SIG-M5 treated with dmso at 0.1 percent for 504 hours (cell line): ENCODE results near the gene KCNQ1.

Source experiments
- DNase-seq: peaks from one replicate; lab custom pipeline; 2025; ENCODE audit not compliant: unreplicated experiment; lab: John Stamatoyannopoulos, UW

The KCNQ1 gene

DNA sequence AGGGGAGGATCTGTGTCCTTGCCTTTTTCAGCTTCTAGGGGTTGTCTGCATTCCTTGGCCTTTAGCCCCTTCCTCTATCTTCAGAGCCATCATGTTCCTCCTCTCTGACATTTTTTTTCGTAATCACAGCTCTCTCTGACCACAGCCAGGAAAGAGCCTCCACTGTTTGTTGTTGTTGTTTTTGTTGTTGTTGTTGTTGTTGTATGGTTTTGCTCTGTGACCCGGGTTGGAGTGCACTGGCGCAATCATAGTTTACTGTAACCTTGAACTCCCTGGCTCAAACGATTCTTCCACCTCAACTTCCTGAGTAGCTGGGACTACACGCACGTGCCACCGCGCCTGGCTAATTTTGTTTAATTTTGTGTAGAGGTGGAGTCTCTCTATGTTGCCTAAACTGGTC is 310.3 kb downstream of the KCNQ1 start:
- no peak for DNase-seq

DNA sequence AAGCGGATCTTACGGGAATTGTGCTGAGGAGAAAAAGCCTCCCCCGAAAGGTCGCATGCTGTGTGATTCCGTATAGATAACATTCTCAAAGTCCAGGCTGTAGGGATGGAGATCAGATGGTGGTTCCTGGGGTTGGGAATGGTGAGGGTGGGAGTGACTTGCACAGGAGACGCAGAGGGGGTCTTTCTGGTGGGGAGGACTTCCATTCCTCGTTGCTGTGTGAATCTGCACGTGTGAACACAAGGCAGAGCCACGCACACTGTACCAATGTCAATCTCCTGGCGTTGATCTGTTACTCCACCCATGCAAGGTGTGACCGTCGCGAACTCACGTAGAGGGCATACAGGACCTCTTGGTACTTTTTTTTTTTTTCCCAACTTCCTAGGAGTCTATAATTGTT is 313.9 kb downstream of the KCNQ1 start:
- DNase-seq, result no peak

DNA sequence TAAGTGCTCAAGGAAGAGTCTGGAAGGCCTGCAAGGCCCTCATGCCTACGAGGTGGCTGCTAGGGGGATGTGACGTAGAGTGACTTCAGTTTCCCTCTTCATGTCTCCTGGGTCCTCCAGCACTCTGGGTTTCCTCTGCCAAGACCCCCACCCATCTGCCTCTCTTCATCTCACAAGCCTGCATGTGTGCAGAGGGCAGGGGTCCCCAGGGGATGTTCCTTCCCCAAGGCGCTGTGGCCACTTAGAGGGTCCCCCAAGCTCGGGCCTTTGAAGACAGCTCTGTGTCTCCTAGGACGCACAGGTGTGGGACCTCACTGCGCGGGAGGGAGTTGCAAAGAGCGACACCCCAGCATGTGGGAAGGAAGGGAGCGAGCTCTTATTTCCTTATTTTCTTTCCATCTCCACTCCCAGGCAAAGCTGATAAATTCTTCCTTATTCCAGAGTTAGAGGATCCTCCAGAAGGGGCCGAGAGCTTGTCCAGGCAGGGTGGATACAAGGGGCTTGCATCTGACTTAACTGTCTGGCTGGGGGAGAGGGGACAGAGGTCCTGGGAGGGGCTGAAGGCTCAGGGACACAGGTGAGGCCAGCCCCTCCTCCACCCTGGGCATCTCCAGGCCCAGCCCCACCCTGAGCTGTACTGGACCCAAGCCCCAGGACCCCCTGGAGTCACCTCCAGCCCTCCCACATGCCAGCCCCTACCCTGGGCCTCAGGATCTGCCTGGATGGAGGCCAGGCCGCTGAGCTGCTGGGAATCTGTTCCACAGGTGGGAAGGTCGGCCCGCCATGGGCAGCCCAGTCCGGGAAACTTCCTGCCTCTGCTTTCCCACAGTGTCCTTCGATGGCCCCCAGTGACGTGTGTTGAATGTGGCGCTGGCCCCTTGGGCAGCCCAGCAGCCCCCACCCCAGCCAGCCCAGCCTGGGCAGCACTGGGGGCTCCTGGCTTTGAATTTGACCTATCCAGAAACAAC is 314.7 kb downstream of the KCNQ1 start:
- no peak for DNase-seq

DNA sequence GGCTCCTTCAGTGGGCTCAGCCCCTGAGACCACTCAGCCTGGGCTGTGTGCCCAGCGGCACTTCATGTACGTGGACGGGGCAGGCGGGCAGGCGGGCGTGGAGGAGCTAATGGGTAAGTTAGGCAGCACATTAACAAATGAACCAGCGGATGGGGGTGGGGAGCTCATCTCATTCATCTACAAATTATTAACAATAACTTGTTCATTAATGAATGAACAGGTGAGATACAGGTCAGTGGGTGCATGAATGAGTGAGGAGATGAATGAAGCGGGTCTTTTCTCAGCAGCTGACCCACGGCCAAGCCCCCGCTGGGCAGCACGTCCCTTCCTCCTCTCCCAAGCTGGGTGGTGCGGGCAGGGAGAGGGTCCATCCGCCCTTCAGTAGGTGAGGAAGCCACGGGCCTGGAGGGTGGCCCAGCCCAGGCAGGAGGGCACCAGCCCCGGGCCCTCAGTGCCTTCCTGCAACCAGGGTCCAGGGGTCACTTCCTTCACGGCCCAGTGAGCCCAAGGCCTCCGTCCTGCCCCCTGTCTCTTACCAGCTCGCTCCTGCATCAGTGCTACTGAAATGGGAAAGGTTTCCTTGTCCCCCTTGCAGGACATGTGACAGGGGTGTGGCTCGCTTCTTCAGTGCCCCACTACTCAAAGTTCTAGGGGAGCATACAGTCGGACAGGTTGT is 315.5 kb downstream of the KCNQ1 start:
- no peak for DNase-seq

DNA sequence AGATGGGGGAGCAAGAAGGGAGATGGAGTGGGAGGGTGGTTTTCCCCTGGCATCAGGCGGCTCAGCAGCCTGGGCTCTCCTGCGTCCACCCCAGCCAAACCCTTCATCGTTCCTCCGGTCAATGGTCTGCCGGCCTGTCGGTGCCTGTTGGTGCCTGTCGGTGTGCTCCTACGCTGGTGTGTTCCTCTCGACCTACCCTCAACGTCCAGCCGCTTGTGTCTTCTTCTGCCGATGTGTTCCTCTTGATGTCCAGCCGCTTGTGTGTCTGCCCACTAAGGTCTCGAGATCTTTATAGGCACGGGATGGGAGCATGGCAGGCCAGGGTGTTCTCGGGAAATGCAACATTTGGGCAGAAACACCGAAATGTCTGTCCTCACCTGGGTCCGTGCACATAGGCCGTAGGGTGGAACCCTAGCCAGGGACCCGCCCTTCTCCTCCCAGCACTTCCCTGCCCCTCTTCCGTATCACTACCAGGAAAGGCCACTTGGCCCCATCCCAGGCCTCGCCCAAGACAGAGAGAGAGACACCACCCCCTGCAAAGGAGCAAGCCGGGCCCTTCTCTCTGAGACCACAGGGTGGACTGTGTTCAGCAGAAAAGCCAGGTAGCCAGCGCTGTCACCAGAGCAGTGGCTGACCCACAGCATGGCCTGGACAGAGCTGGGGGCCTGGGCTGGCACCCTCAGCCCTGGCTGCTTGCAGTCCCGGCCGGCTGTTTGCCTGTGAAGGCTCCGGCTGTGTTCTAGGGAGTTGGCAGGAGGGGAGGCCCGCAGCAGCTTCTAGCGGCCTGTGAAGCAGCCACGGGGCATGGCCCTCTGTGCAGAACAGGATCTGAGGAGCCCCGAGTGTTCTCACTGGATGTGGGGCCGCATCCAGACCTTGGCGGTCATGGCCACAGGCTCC is 316.6 kb downstream of the KCNQ1 start:
- DNase-seq, result no peak

DNA sequence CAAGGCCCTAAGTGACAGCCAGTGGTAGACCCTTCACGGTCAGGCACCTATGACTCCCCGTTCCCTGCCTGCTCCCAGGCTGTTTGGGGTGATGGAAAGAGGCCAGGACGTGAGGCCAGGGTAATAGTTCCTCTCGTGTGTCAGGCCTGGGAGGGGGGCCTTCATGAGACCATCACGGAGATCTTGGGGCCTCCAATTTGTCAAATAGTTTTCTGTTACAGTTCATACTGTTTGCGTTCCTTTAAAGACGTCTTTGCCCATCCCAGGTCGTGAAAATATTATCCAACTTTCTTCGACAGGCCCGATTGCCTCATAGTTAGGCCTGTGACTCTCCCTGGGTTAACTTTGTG is 317.2 kb downstream of the KCNQ1 start:
- DNase-seq, result no peak

DNA sequence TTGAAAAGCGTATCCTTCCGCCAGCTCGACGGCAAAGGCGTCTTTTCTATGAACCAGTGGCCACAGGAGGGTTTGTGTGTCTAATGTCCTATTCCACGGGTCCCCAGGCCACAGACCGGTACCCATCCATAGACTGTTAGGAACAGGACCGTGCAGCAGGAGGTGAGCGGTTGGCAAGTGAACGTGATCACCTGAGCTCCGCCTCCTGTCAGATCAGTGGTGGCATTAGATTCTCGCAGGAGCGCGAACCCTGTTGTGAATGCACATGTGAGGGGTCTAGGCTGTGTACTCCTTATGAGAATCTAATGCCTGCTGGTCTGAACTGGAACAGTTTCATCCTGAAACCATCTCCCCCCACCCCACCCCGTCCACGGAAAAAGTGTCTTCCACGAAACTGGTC is 317.6 kb downstream of the KCNQ1 start:
- no peak for DNase-seq

DNA sequence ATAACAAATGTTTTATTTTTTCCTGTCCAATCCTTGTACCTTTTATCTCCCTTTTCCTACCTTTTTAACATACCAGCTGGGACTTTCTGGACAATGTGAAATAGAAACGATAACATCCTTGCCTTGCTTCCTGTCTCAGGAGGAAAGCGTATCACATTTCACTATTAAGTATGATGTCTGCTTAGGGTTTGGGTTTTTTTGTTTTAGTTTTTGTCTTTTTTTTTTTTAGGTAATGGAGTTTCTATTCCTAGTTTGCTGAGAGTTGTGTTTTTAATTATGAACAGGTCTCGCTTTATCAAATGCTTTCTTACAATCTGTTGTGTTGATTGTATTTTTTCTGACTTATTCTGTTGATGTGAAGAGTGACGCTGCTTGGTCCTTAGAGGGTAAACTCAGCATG is 319.2 kb downstream of the KCNQ1 start:
- no peak for DNase-seq

DNA sequence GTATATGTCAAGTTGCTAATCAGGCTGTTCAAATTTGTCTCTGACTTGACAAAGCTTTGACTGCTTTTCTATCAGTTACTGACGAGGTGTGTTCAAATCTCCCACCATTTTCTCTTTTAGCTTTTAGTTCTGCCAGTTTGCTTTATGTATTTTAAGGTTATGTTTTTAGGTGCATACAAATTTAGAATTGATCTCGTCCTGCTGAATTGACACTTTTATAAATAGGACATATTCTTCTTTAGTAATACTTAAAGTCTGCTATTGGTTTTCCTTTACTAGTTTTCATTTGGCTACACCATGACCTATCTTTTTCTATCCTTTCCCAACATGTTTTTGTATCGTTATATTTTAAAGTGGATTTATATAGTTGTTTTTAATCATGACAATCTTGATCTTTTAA is 320.7 kb downstream of the KCNQ1 start:
- DNase-seq, result no peak

DNA sequence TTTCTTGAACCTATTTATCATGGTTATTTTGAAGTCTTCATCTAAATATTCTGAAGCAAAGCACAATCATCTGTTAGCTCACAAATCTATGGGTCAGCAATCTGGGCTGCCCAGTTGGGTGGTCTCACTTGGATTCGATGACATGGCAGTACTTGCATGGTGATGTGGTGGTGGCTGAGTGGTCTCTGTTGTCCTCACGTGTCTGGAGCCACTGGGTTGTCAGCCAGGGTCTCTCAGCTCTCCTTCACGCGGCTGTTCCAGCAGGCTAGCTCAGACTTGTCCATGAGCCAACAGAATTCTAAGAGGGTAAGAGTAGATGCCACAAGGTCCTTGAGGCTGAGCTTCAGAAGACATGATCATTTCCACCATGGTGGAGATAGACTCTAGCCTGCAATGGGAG is 321.4 kb downstream of the KCNQ1 start:
- no peak for DNase-seq

DNA sequence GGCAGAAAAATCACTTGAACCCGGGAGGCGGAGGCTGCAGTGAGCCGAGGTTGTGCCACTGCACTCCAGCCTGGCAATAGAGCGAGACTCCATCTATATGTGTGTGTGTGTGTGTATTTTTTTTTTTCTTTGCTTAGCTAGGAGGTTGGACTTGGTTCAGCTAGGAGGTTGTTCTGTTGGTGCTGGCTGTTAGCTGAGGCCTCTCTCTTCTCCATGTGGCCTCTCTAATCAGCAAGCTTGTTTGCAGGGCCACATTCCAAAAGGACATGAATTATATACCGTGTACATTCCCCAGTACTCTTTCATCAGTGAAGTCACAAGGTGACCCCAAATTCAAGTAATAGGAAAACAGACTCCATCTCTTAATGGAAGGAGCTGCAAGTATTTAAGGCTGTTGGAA is 322.3 kb downstream of the KCNQ1 start:
- DNase-seq, result no peak

DNA sequence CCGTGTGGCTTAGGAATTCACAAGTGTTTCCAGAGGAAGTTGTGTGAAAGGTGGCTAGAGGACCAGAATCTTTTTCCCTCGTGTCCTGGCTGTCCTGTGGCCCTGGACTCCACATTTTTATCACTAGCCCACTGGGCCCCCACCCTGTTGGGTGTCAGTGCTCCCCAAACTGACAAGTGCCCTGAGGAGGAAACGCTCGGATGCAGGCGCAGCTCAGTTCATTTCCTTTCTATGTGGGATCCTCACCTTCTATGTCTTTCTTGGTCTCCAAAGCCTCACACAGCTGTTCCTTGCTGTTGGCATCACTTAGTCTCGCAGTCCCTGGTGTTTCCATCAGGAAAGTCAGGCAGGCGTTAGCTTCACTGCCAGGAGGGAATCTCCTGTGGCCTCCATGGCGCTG is 323.0 kb downstream of the KCNQ1 start:
- no peak for DNase-seq

DNA sequence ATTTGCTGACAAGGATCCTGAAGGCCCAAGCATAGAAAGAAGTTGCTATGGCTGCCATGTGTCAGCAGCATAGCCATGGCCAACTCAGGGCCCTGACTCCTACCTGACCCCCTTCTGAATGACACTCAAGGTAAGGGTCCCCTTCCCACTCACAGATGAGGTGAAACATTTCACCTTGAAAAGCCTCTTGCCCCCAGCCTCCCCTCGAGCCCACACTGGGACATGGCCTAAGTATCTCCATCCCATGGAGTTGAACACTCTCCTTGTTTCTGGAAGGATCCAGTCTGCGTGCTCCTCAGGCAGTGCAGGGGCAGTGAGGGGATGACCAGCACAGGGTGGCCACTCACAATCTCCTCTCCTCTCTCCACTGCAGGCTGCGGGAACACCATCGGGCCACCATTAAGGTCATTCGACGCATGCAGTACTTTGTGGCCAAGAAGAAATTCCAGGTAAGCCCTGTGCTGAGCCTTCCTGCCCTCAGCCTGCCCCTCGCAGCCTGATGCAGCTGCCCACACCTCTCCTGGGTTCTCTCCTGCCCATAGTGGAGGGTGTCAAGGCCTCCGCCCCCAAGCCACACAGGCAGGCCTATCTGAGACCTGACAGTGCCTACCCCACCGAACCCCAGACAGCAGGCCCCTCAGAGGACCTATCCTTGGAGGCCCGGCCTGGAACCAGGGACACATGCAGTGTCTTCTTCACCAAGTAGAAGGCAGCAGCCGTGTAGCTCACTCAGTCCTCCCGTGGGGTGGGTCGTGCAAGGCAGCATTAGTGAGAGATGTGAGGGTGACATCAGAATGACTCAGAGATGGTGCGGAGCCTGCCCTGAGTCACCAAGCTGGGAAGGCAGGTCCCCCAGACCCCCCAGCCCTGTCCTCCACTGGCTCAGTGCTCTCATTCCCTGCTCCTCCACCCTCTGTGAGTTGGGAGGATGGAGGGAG is 323.9 kb downstream of the KCNQ1 start:
- DNase-seq, result no peak

DNA sequence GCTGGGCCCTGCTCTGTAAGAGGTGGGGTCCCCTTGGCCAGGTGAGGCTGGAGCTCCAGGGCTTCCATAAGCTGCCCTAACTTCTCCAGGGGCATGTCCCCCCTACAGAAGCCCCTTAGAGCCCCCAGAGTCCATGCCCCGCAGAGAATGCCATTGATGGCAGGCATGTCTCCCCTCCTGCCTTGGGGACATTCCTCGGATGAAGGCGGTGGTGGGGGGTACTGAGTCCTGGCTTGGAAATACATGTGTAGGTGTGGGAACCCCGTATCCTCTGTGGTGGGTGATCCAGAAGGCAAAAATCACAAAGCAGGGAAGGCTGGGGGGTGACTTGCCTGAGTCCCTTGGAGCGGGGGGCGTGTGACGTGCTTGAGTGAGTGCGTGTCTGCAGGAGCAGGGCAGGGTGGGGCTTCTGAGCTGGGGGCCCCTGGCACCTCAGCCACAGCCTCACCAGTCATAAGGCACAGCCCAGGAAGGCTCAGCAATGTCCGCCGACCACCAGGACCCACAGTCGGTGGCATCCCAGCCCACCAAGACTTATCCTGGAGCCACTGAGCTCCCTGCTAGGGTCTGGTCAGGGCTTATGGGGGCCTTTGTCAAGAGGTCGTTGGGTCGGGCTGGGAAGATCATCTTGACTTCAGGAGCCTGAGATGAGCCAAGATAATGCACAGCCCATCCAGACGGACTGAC is 324.7 kb downstream of the KCNQ1 start:
- no peak for DNase-seq

DNA sequence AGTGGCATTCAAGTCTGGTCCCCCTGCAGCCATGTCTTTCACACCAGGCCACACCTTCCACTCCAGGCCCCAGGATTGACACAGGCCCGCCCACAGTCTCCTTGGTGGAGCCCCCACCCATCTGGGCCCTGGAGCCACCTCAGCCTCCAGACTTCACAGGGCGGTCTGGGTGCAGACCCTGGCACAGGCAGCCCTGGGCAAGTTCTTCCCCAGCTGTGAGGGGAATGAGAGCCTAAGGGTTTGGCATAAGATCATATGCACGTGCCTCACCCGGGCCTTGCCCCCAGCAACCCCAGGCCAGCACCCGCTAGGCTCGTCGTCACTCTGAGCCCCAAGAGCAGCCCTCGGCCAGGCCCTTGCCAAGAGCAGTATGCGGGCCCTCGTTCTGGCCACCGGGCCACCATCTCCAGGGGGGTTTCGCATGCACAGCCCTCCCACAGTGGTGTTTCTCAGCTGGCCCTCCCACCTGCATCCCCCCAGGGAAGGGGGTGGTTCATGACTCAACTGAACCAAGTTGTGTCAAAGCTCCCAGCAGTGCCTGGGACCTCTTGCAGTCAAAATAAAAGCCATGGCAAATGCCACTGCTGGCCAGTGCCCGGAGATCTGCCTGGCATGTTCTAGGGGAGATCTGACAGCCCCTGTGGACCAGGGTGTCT is 325.4 kb downstream of the KCNQ1 start:
- no peak for DNase-seq

DNA sequence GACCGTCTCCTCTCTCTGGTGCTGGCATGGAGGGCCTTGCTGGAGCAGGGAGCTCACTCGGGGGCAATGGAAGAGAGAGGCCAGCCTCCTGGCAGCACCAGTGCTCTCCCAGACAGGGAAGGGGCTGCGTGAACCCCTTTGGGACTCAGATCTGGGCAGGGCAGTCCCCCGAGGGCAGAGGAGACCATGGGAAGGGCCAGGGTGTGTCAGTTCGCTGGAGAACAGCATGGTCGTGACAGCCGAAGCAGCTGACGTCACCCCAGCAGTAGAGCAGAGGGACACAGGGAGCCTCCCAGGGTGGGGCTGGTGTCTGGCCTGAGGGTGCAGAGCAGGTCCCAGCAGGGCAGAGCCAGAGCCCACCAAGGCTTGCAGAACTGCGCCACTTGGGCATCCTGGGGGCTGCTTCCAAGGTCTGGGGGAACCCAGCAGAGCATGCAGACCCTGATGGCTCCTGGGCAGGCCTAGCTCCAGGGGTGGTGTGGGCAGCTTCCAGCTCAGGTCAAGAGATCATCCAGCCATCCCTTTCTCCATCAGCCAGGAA is 326.0 kb downstream of the KCNQ1 start:
- no peak for DNase-seq

DNA sequence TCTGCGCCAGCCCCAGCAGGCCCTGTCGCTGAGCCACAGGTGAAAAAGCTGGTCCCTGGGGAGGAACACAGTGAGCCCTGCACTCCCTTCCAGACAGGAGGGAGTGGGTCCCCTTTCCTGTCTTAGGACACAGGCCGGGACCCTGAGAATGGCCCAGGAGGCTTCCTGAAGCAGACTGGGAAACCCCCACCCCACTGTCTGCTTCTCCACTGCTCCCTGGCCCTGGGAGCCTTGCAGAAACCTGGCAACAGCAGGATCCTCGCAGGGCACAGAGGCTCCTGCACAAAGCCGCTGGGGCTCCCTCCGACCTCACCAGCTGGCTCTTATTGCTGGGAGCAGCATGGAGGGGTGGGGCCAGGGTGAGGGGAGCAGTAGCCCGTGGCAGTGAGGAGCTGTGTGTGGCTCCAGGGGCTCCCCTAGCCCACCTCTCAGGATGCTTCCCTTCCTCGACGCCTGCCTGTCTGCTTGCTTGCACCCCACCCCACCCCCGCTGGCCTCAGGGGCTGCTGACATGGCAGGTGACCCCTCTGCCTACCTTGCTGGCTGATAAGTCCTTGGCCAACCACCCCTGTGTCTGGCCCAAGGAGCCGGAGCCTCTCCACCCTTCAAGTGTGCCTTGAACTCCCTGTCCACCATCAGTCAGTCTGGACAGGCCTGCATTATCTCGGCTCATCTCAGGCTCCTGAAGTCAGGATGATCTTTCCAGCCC is 327.1 kb downstream of the KCNQ1 start:
- DNase-seq, result no peak

DNA sequence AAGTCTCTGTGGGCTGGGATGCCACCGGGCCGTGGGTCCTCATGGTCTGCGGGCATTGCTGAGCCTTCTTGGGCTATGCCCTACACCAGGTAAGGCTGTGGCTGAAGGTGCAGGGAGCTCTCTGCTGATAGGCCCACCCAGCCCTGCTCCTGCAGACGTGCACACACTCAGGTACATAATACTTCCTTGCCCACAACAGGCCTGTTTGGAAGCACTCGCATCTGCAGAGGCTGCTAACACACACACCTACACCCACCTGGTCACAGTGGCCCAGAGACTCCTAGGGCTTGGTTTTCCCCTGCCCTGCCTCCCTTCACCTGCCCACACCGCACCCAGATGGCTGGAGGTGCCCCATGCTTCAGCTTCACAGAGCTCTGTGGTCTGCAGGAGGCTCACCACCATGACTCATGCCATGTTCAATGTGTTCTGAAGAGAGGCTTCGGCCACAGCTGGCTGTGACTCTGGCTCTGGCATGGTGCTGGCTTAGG is 327.8 kb downstream of the KCNQ1 start:
- no peak for DNase-seq
